Measurements from ENCODE around the gene PGLYRP4.

PGLYRP4 gene

GRCh38 chr1:153374071-153374470 is 25.4 kb upstream of the PGLYRP4 start:
- ATAC-seq = no peak

- no peak for ATAC-seq
Measured at GRCh38 chr1:153372571-153372970, 23.9 kb upstream of the PGLYRP4 start.

DNA sequence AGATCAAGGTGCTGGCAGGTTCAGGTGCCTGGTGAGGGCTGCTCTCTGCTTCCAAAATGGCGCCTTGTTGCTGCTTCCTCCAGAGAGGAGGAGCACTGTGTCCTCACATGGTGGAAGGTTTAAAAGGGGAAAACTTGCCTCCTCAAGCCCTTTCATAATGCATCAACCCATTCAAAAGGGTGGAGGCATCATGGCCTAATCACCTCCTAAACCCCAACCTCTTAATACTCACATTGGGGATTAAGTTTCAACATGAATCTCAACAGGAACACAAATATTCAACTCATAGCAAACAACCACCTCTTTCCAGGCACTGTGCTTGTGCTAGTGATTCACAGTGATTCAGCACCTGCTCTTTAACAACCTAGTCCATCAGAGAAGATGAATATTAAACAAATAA is 22.6 kb upstream of the PGLYRP4 start:
- ATAC-seq = no peak

- ATAC-seq = no peak
Measured at GRCh38 chr1:153370146-153370545, 21.5 kb upstream of the PGLYRP4 start.

DNA sequence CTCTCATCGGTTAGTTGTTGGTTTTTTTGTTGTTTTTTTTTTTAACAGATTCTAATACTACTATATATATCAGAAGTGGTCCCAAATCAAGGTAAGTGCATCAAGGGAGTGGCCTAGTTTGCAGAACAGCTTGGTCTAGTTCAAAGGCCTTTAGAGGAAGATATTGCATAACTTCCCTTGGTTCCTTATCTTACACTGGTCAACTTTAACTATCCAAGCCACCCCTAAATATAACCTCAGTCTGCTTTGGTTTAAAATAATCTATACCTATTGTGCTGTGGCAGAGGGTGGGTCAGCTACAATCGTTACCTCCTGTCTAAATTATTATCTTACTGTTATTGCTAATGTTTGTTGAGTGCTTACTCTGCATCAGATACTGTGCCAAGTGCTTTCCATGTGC is 19.9 kb upstream of the PGLYRP4 start:
- no peak for ATAC-seq

GRCh38 chr1:153367090-153367489 is 18.4 kb upstream of the PGLYRP4 start:
- no peak for ATAC-seq

GRCh38 chr1:153366261-153366660 is 17.6 kb upstream of the PGLYRP4 start:
- ATAC-seq = no peak

- no peak for ATAC-seq
Measured at GRCh38 chr1:153365696-153366095, 17.1 kb upstream of the PGLYRP4 start.

- no peak for ATAC-seq
Measured at GRCh38 chr1:153364766-153365666, 16.4 kb upstream of the PGLYRP4 start.

- ATAC-seq = no peak
Measured at GRCh38 chr1:153364156-153364555, 15.5 kb upstream of the PGLYRP4 start.

GRCh38 chr1:153363641-153364040 is 15.0 kb upstream of the PGLYRP4 start:
- no peak for ATAC-seq

DNA sequence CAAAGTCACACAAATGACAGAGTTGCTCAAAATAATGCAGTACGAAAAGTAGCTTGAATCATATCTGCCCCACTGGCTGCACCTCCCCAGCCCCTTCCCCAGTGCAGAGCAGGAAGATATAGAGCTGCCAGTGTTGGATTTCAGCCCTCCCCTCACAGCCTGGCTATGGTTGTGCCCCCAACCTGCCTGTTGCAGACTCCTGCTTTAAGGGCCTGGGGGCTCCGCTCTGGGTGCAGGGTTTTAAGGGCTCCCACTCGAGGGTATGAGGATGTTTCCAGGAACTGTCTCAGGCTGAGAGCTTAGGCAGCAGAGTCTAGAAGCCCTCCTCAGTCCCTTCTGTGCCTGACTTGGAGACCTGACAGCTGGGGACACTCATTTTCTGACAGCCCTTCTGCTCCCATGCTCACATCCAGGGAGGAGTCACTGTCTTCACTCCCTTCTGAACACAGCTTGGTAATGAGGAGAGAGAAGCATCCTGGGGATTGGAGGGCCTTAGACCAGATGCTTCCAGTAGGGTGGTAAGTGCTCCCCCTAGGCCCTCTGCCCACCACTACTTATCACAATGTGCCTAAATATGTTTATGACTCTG is 13.6 kb upstream of the PGLYRP4 start:
- ATAC-seq = no peak

DNA sequence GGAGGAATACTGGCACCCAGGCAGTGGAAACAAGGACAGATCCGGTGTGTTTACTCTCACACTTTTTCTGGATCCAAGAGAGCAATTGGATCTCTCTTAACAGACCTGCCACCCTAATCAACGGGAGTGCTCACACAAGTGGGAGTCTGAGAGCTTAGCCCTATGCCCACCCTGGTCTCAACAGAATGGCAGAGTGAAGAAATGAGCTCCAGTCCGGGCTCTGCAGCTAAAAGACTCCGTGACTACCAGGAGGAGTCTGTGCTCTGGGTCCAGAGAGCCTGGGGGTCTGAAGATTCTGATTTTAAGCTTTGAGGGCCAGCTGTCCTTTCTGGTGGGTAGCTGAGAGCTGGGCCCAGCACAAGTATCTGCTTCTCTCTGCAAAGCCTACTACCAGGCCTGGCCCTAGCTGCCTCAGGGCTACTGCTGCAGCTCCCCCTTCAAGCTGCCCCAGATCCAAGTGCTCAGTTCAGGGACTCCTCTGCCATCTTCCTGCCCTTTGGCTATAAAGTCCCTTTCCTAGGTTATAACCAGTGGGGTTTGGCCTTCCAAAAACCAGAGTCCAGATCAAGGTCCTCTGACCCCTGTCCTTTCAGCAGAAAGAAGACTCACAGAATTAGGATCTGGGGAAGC is 13.0 kb upstream of the PGLYRP4 start:
- ATAC-seq = no peak

DNA sequence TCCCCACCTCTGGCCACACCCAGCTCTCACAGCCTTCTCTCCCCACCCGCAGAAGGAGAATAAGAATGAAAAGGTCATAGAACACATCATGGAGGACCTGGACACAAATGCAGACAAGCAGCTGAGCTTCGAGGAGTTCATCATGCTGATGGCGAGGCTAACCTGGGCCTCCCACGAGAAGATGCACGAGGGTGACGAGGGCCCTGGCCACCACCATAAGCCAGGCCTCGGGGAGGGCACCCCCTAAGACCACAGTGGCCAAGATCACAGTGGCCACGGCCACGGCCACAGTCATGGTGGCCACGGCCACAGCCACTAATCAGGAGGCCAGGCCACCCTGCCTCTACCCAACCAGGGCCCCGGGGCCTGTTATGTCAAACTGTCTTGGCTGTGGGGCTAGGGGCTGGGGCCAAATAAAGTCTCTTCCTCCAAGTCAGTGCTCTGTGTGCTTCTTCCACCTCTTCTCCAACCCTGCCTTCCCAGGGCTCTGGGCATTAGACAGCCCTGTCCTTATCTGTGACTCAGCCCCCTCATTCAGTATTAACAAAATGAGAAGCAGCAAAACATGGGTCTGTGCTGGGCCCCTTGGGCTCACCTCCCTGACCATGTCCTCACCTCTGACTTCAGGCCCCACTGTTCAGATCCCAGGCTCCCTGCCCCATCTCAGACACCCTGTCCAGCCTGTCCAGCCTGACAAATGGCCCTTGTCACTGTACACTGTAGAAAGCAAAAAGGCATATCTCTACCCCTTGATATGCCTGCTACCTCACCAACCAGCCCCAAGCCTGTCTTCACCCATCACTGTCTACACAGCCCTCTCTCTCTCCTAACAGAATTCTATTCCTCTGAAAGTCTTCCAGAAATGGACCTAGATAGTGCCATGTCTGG is 12.2 kb upstream of the PGLYRP4 start:
- ATAC-seq = no peak

- ATAC-seq = no peak
Measured at GRCh38 chr1:153360190-153360589, 11.5 kb upstream of the PGLYRP4 start.

DNA sequence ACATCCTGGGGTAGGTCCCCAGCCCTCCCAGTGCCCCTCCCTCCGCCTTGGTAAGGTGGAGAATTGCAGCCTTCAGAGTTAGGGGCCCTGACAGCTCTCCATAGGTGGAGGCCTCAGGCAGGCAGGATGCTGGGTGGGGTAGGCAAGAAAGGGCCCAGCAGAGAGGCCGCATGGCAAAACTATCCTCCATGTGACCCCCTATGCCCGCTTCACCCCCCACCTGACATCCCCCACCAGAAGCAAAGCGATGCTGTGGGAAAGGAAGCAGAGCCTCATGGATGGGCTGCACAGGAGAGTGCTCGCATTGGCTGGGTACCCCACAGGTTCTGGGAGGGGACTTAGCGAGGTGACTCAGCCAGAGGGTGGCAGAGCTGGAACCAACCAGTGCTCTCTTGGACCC is 10.6 kb upstream of the PGLYRP4 start:
- no peak for ATAC-seq

GRCh38 chr1:153358691-153358975 is 10.0 kb upstream of the PGLYRP4 start:
- ATAC-seq = no peak

DNA sequence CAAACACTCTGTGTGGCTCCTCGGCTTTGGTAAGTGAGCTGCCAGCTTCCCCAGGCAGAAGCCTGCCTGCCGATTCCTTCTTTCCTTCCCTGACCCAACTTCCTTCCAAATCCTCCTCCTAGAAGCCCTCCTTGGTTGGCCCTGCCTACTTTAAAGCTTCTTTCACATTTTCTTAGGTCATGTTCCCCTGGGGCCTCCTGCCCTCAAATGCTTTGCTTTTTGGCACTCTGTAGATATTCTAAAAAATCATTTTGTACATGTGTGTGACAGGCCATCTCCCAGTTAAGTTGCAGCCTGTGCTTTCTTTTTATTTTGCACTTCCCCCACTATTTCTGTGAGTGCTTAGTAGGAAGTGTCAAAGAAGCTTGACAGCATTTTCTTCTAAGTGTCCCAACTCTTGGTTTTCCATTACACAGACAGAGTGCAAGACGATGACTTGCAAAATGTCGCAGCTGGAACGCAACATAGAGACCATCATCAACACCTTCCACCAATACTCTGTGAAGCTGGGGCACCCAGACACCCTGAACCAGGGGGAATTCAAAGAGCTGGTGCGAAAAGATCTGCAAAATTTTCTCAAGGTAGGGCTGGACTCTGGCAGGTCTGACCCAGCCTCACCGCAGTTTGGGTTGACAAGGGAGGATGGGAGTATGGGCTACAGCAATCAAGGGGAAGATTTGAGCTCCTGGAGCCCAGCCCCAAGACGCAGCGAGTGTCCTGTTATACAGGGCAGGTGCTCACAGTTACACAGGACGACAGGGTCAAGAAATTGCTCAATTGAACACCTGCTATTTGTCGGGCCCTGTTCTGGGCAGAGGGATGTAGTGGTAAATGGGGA is 9.4 kb upstream of the PGLYRP4 start, which contains the start of gene S100A9:
Gene S100A9, plus strand, starts transcription at position 2 of the 838 bp plus-strand sequence. Its CDS starts 430 bp downstream, at position 432.
- ATAC-seq = no peak

DNA sequence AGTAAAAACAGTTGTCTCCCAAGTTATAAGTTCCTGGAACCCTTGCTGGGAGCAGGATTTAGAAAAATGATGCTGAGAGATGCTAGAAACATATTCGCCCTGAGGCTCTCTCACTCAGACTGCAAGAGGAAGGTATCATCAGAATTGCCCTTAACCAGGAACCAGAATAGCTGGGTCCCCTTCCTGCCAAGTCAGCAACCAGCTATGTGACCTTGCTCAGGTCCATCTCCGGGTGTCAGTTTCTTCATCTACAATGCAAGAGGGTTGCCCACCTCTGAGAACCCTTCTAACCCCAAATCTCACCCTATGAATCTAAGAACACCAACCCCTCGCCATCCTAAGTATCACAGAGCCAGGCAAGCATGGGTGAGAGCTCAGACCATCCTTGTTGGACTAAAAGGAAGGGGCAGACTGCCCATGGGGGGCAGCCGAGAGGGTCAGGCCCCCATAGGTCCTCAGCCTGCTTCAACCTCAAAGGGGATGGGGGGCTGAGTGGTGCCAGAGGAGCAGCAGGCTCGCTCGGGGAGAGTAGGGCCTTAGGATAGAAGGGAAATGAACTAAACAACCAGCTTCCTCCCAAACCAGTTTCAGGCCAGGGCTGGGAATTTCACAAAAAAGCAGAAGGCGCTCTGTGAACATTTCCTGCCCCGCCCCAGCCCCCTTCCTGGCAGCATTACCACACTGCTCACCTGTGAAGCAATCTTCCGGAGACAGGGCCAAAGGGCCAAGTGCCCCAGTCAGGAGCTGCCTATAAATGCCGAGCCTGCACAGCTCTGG is 8.6 kb upstream of the PGLYRP4 start:
- ATAC-seq = no peak

- no peak for ATAC-seq
Measured at GRCh38 chr1:153356392-153357075, 7.9 kb upstream of the PGLYRP4 start.
